HG03139 (cell line): ENCODE data around the gene ZNF609.
A peak's percentile ranks its signal among the peaks of the same experiment; 100 is the strongest.
"Not testable (repeated sequence)": the region's sequence is repeated elsewhere in the genome, so short reads cannot be mapped to it uniquely, and the experiment has no call there.

ENCODE experiments used
- ATAC-seq: cut with Tn5 transposase; IDR thresholded peaks from one replicate; pipeline ENCODE4 v1.9.1; 2021; ENCODE audit not compliant: unreplicated experiment

Gene ZNF609

GRCh38 chr15:64640146-64640871 is 179.9 kb downstream of the ZNF609 start:
- no peak for ATAC-seq

- no peak for ATAC-seq
These were observed 182.5 kb downstream of the ZNF609 start for GRCh38 chr15:64642875-64643274.

DNA sequence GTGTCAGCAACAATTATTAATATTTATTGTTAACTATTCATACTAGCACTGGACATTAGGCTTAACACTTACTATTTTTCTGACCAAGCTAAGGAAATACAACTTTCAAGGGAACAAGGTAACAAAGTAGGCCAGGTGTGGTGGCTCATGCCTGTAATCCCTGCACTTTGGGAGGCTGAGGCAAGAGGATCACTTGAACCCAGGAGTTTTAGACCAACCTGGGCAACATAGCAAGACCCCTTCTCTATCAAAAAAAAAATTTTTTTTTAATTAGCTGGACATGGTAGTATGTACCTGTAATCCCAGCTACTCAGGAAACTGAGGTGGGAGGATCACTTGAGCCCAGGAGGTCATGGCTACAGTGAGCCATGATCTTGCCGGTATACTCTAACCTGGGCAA is 183.3 kb downstream of the ZNF609 start:
- no peak for ATAC-seq

DNA sequence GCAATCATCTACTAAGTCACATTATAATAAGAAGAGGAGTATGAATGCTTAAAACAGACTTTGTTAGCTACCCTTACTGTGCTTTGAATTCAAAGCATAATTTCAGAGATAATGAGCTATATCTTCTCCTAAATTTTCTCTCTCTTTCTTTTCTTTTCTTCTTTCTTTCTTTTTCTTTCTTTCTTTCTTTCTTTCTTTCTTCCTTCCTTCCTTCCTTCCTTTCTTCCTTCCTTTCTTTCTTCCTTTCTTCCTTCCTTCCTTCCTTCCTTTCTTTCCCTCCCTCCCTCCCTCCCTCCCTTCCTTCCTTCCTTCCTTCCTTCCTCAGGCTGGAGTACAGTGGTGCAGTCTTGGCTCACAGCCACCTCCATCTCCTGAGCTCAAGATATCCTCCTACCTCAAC is 184.4 kb downstream of the ZNF609 start:
- ATAC-seq, result not testable (repeated sequence)

- ATAC-seq, result no peak
These were observed 185.6 kb downstream of the ZNF609 start for GRCh38 chr15:64645995-64646394.

- no peak for ATAC-seq
These were observed 187.0 kb downstream of the ZNF609 start for GRCh38 chr15:64647367-64647766.

DNA sequence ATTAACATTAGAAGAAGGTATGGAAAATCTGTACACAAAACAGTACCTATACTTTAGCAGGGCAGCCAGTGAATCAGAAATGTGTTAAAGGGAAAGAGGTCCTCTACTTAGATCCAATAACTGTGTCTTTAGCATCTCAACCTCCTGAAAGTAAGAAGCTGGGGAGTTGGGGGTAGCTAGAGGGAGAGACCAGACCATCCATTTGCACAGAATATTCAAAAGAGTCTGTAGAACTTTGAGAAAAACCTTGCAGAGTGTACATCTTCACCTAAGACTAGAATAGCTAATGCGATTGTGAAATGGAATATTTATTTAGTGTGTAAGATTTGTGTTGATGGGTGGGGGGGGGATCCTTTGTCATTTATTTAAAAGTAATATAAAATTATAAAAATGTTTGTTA is 190.2 kb downstream of the ZNF609 start:
- no peak for ATAC-seq

GRCh38 chr15:64651601-64652191 is 191.3 kb downstream of the ZNF609 start:
- peak; percentile 80 for ATAC-seq

- ATAC-seq, result no peak
These were observed 193.4 kb downstream of the ZNF609 start for GRCh38 chr15:64653757-64654156.

DNA sequence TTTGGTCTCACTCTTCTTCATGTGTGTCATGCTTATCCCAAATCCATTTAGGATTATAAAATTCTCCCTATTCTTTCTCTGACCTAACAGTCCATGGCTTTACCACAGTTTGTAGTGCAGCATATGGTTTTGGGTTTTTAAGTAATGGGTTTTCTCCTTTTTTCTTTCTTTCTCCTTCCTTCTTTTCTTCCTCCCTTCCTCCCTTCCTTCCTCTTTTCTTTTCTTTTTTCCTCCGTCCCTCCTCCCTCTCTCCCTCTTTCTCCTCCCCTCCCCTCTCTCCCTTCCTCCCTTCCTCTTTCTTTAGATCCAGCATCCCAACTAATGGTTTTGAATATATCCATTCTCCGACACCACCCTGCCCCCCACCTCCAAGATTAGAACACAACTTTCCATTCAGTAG is 196.1 kb downstream of the ZNF609 start:
- ATAC-seq, result no peak

DNA sequence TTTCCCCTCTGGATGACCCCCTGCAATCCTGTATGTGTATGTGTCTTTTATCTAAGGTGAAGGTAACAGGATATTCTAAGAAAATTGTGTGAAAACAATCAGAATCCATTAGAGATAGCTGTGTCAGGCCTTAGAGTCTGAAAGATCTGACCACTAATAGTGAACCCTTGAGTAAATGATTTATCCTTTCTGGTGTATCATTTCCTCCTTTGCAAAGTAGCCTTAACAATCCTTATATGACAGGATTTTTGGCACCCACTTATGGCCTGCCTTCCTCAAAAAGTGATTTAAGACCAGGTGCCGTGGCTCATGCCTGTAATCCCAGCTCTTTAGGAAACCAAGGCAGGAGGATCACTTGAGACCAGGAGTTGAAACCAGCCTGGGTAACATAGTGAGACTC is 204.8 kb downstream of the ZNF609 start:
- peak; percentile 79 for ATAC-seq

- ATAC-seq, result no peak
These were observed 207.4 kb downstream of the ZNF609 start for GRCh38 chr15:64667736-64668161.

- no peak for ATAC-seq
These were observed 213.5 kb downstream of the ZNF609 start for GRCh38 chr15:64673866-64674265.

DNA sequence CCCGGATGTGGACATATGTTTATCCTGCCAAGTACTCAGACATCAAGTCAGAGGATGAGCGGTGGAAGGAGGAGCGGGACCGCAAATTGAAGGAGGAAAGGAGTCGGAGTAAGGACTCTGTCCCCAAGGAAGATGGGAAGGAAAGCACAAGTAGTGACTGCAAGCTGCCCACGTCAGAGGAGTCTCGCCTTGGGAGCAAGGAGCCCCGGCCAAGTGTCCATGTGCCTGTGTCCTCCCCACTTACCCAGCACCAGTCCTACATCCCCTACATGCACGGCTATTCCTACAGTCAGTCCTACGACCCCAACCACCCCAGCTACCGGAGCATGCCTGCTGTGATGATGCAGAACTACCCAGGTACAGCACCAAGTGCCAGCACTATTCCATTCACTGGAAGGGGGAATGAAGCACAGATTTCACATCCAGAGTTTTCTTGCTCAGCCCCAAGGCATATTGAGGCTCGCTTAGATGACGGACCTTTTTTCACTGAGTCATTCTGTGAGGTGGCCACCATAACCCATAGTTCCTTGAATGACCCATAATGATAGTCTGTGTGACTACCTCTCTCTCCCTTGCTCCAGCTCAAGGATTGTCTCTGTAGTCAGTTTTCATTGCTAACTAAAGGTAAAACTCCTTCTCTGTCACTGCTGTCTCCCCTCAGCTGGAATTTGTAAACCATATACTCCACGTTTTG is 217.9 kb downstream of the ZNF609 start:
- no peak for ATAC-seq

DNA sequence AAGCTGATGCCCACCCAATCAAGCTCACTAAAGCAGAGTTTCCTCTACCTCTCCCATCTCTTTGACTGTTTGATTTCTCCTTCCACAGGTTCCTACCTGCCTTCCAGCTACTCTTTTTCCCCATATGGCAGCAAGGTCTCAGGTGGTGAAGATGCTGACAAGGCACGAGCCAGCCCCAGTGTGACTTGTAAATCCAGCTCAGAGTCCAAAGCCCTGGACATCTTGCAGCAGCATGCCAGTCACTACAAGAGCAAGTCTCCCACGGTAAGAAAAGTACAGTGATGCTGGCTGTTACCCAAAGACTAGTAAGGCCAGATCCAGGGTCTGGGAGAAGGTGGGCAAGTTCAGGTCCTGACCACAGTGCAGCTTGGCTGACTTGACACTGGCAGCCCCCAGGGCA is 219.7 kb downstream of the ZNF609 start:
- ATAC-seq, result no peak

DNA sequence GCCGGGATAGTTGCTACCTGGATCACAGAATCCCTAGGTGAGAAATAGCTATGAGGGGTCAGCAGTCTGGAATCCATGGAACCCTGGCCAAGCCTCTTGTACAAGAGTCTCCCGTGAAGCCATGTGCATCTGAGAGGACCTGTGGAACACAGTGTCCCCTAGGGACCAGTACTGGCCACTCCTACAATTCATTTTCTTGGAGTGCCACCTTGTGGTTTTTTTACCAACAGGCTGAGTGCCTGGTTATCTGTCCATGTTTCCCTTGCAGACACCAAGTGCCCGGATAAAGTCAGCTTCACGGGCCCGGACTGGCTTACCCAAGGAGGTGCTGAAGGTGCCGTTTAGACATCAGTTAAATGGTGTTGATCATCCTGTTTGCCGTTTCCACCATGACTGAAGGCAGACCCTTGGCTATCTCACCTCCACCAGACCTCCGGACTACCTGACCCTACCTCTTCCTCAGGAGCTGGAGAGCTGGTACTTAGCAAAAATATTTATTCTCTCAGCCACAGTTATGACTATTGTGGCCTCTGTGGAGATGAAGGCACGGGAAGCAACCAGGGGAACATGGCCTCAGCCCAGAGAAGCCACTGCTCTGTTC is 221.1 kb downstream of the ZNF609 start:
- ATAC-seq, result no peak

- no peak for ATAC-seq
These were observed 221.9 kb downstream of the ZNF609 start for GRCh38 chr15:64682255-64682654.

- ATAC-seq, result no peak
These were observed 223.0 kb downstream of the ZNF609 start for GRCh38 chr15:64683378-64683777.

DNA sequence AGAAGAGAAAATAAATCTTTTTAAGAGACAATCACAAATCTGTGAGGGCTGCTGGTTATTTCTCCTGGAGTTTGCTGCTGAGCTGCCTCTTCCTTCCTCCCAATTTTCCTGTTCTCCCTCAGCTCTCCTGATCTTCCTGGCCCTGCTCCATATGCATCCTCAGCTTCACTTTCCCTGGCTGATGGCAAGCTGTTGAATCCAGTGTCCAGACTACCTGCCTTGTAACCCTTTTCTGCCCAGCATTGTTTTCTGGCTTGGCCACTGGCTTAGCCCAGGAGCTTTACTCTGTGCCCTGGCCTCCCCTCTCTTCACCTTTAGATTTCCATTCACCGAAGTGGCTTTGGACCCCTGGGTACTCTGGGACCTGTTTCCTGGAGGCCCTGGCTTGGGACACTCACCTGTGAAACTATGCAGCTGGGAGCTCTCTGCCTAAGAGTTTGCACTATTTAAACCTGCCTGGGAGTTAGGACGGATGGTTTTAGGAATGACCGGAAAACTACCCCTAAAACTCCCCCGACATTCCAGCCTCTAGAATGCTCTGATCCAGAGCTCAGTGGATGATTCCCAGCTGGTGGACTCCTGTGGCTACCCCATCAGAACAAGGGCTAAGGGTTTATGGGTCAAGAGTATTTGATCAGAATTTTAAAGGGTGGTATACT is 225.0 kb downstream of the ZNF609 start:
- no peak for ATAC-seq

- no peak for ATAC-seq
These were observed 225.9 kb downstream of the ZNF609 start for GRCh38 chr15:64686130-64686735.

- no peak for ATAC-seq
These were observed 226.8 kb downstream of the ZNF609 start for GRCh38 chr15:64687172-64687571.
